ENCODE measurements around the gene DRG2. TPM values are rescaled to one million over a fixed set of nuclear protein-coding genes. Genes with fewer than 3 reads are reported as not detected.

The DRG2 gene
- total and polyA plus RNA-seq, 10 of the 15 experiments (the other 5 are each of a cell fraction or from before 2014, with no cell fraction given) = 9.1 to 64.8 (median 45.7) TPM

- TF ChIP-seq, protein P1, sequence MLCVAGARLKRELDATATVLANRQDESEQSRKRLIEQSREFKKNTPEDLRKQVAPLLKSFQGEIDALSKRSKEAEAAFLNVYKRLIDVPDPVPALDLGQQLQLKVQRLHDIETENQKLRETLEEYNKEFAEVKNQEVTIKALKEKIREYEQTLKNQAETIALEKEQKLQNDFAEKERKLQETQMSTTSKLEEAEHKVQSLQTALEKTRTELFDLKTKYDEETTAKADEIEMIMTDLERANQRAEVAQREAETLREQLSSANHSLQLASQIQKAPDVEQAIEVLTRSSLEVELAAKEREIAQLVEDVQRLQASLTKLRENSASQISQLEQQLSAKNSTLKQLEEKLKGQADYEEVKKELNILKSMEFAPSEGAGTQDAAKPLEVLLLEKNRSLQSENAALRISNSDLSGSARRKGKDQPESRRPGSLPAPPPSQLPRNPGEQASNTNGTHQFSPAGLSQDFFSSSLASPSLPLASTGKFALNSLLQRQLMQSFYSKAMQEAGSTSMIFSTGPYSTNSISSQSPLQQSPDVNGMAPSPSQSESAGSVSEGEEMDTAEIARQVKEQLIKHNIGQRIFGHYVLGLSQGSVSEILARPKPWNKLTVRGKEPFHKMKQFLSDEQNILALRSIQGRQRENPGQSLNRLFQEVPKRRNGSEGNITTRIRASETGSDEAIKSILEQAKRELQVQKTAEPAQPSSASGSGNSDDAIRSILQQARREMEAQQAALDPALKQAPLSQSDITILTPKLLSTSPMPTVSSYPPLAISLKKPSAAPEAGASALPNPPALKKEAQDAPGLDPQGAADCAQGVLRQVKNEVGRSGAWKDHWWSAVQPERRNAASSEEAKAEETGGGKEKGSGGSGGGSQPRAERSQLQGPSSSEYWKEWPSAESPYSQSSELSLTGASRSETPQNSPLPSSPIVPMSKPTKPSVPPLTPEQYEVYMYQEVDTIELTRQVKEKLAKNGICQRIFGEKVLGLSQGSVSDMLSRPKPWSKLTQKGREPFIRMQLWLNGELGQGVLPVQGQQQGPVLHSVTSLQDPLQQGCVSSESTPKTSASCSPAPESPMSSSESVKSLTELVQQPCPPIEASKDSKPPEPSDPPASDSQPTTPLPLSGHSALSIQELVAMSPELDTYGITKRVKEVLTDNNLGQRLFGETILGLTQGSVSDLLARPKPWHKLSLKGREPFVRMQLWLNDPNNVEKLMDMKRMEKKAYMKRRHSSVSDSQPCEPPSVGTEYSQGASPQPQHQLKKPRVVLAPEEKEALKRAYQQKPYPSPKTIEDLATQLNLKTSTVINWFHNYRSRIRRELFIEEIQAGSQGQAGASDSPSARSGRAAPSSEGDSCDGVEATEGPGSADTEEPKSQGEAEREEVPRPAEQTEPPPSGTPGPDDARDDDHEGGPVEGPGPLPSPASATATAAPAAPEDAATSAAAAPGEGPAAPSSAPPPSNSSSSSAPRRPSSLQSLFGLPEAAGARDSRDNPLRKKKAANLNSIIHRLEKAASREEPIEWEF (IDR thresholded peaks at IDR 0.05; ENCODE audit: insufficient replicate concordance, low read depth, low read length) = no peak
- TF ChIP-seq ELK1 (IDR thresholded peaks at IDR 0.05; ENCODE audit: low read depth, low read length) = no peak
- TF ChIP-seq ETV6 (conservative IDR thresholded peaks at IDR 0.05 in 1 of 2, IDR thresholded peaks at IDR 0.05 in 1 of 2; ENCODE audit: borderline replicate concordance in 1 of 2, low read depth in 1 of 2) = no peak
- TF ChIP-seq, protein P2, sequence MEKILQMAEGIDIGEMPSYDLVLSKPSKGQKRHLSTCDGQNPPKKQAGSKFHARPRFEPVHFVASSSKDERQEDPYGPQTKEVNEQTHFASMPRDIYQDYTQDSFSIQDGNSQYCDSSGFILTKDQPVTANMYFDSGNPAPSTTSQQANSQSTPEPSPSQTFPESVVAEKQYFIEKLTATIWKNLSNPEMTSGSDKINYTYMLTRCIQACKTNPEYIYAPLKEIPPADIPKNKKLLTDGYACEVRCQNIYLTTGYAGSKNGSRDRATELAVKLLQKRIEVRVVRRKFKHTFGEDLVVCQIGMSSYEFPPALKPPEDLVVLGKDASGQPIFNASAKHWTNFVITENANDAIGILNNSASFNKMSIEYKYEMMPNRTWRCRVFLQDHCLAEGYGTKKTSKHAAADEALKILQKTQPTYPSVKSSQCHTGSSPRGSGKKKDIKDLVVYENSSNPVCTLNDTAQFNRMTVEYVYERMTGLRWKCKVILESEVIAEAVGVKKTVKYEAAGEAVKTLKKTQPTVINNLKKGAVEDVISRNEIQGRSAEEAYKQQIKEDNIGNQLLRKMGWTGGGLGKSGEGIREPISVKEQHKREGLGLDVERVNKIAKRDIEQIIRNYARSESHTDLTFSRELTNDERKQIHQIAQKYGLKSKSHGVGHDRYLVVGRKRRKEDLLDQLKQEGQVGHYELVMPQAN (conservative IDR thresholded peaks at IDR 0.05) = no peak
- no peak for TF ChIP-seq MEF2A (IDR thresholded peaks at IDR 0.05; ENCODE audit: insufficient read depth, low read depth, low read length)
- TF ChIP-seq, protein P3, sequence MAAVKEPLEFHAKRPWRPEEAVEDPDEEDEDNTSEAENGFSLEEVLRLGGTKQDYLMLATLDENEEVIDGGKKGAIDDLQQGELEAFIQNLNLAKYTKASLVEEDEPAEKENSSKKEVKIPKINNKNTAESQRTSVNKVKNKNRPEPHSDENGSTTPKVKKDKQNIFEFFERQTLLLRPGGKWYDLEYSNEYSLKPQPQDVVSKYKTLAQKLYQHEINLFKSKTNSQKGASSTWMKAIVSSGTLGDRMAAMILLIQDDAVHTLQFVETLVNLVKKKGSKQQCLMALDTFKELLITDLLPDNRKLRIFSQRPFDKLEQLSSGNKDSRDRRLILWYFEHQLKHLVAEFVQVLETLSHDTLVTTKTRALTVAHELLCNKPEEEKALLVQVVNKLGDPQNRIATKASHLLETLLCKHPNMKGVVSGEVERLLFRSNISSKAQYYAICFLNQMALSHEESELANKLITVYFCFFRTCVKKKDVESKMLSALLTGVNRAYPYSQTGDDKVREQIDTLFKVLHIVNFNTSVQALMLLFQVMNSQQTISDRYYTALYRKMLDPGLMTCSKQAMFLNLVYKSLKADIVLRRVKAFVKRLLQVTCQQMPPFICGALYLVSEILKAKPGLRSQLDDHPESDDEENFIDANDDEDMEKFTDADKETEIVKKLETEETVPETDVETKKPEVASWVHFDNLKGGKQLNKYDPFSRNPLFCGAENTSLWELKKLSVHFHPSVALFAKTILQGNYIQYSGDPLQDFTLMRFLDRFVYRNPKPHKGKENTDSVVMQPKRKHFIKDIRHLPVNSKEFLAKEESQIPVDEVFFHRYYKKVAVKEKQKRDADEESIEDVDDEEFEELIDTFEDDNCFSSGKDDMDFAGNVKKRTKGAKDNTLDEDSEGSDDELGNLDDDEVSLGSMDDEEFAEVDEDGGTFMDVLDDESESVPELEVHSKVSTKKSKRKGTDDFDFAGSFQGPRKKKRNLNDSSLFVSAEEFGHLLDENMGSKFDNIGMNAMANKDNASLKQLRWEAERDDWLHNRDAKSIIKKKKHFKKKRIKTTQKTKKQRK (IDR thresholded peaks at IDR 0.05; ENCODE audit: low read depth, low read length) = no peak
Measured at GRCh38 chr17:18079543-18079942, 8.2 kb upstream of the DRG2 start (continued).
